Subcutaneous abdominal adipose tissue (tissue), 5 donors: ENCODE data around the gene ACSL3.

Experiments used
- H3K27ac ChIP-seq: one replicate; pipeline ENCODE4 v1.7.0; 2013; ENCODE audit warnings: low read depth, mild to moderate bottlenecking, inconsistent platforms, low read length, moderate library complexity
- H3K27me3 ChIP-seq, 5 donors: one replicate each; pipeline ENCODE4 v1.7.0; 2013; ENCODE audit warnings: low read length in 5 of 5, inconsistent platforms in 1 of 5; ENCODE audit not compliant: control insufficient read depth in 5 of 5, insufficient read depth in 4 of 5
- H3K36me3 ChIP-seq, 5 donors: one replicate each; pipeline ENCODE4 v1.7.0; 2013; ENCODE audit warnings: low read length in 5 of 5; ENCODE audit not compliant: control insufficient read depth in 5 of 5, insufficient read depth in 5 of 5
- H3K4me1 ChIP-seq, 5 donors: one replicate each; pipeline ENCODE4 v1.7.0; 2013; ENCODE audit warnings: low read length in 5 of 5, mild to moderate bottlenecking in 3 of 5, moderate library complexity in 1 of 5; ENCODE audit not compliant: control insufficient read depth in 5 of 5, insufficient read depth in 5 of 5
- H3K4me3 ChIP-seq, 5 donors: one replicate each; pipeline ENCODE4 v1.7.0; 2013; ENCODE audit warnings: low read length in 5 of 5, low read depth in 1 of 5
- H3K9ac ChIP-seq, 5 donors: one replicate each; pipeline ENCODE4 v1.7.0; 2013; ENCODE audit warnings: low read length in 5 of 5, mild to moderate bottlenecking in 4 of 5, moderate library complexity in 3 of 5
- H3K9me3 ChIP-seq, 5 donors: one replicate each; pipeline ENCODE4 v1.7.0; 2013; ENCODE audit warnings: low read length in 5 of 5; ENCODE audit not compliant: control insufficient read depth in 5 of 5
- donor health status: healthy.
- donor health status: healthy.
- donor health status: healthy.
- donor health status: healthy.
- donor health status: healthy.

Gene ACSL3

GRCh38 chr2:222920657-222921186 lies 59.9 kb downstream of the ACSL3 start:
- peaks cover 43 to 67% (median 50%) of the 10 kb centered on the region in 5 donors for H3K36me3 ChIP-seq
- H3K4me3 ChIP-seq: no peak overlapping the region
- no peaks in the 10 kb centered on the region for H3K9me3 ChIP-seq
- no peak overlapping the region for H3K9ac ChIP-seq
- no peak overlapping the region for H3K27ac ChIP-seq
- no peaks in the 10 kb centered on the region for H3K27me3 ChIP-seq
- H3K4me1 ChIP-seq: no peaks in the 10 kb centered on the region

GRCh38 chr2:222922019-222922800 lies 61.4 kb downstream of the ACSL3 start:
- no peak overlapping the region for H3K27ac ChIP-seq
- H3K36me3 ChIP-seq: peaks cover 46 to 62% (median 52%) of the 10 kb centered on the region in 5 donors
- H3K27me3 ChIP-seq: no peaks in the 10 kb centered on the region
- no peaks in the 10 kb centered on the region for H3K9me3 ChIP-seq
- H3K4me1 ChIP-seq: no peaks in the 10 kb centered on the region
- H3K4me3 ChIP-seq: no peak overlapping the region
- H3K9ac ChIP-seq: no peak overlapping the region

- Histone ChIP-seq H3K36me3 (peaks cover 41 to 52% (median 42%) of the 10 kb centered on the region in 5 donors), H3K27ac (no peak overlapping the region), H3K4me3 (no peak overlapping the region), H3K9me3 (no peaks in the 10 kb centered on the region), H3K27me3 (no peaks in the 10 kb centered on the region), H3K9ac (no peak overlapping the region), H3K4me1 (no peaks in the 10 kb centered on the region)
These were observed 66.1 kb downstream of the ACSL3 start for GRCh38 chr2:222926915-222927314.

GRCh38 chr2:222927600-222927999 lies 66.8 kb downstream of the ACSL3 start:
- no peaks in the 10 kb centered on the region for H3K27me3 ChIP-seq
- no peak overlapping the region for H3K4me3 ChIP-seq
- H3K4me1 ChIP-seq: no peaks in the 10 kb centered on the region
- no peak overlapping the region for H3K27ac ChIP-seq
- no peak overlapping the region for H3K9ac ChIP-seq
- peaks cover 37 to 49% (median 40%) of the 10 kb centered on the region in 5 donors for H3K36me3 ChIP-seq
- no peaks in the 10 kb centered on the region for H3K9me3 ChIP-seq

GRCh38 chr2:222928335-222928734 lies 67.5 kb downstream of the ACSL3 start:
- Histone ChIP-seq H3K4me1 (no peaks in the 10 kb centered on the region), H3K9me3 (no peaks in the 10 kb centered on the region), H3K27me3 (no peaks in the 10 kb centered on the region), H3K27ac (no peak overlapping the region), H3K9ac (no peak overlapping the region), H3K4me3 (no peak overlapping the region), H3K36me3 (peaks cover 34 to 46% (median 38%) of the 10 kb centered on the region in 5 donors)

GRCh38 chr2:222930862-222931261 lies 70.0 kb downstream of the ACSL3 start:
- H3K36me3 ChIP-seq: peaks cover 42 to 55% (median 52%) of the 10 kb centered on the region in 5 donors

GRCh38 chr2:222931659-222932058 lies 70.8 kb downstream of the ACSL3 start:
- no peaks in the 10 kb centered on the region for H3K27me3 ChIP-seq
- H3K4me3 ChIP-seq: no peak overlapping the region
- no peak overlapping the region for H3K27ac ChIP-seq
- H3K9ac ChIP-seq: no peak overlapping the region
- no peaks in the 10 kb centered on the region for H3K4me1 ChIP-seq
- peaks cover 0 to under 1% (median 0%) of the 10 kb centered on the region in 5 donors for H3K9me3 ChIP-seq
- peaks cover 40 to 59% (median 55%) of the 10 kb centered on the region in 5 donors for H3K36me3 ChIP-seq

More at GRCh38 chr2:222930862-222931261, 70.0 kb downstream of the ACSL3 start:
- H3K27ac ChIP-seq: no peak overlapping the region
- no peak overlapping the region for H3K4me3 ChIP-seq
- H3K9ac ChIP-seq: no peak overlapping the region
- H3K4me1 ChIP-seq: no peaks in the 10 kb centered on the region
- no peaks in the 10 kb centered on the region for H3K9me3 ChIP-seq
- H3K27me3 ChIP-seq: no peaks in the 10 kb centered on the region

- no peaks in the 10 kb centered on the region for H3K27me3 ChIP-seq
- H3K27ac ChIP-seq: no peak overlapping the region
- H3K36me3 ChIP-seq: peaks cover 44 to 54% (median 54%) of the 10 kb centered on the region in 5 donors
- no peaks in the 10 kb centered on the region for H3K4me1 ChIP-seq
- peaks cover under 1 to 7% (median 4%) of the 10 kb centered on the region in 5 donors for H3K9me3 ChIP-seq
- no peak overlapping the region for H3K4me3 ChIP-seq
- no peak overlapping the region for H3K9ac ChIP-seq
These were observed 72.6 kb downstream of the ACSL3 start for GRCh38 chr2:222933458-222933857.

- H3K4me3 ChIP-seq: no peak overlapping the region
- peaks cover 4 to 12% (median 6%) of the 10 kb centered on the region in 5 donors for H3K9me3 ChIP-seq
- peaks cover 51 to 61% (median 59%) of the 10 kb centered on the region in 5 donors for H3K36me3 ChIP-seq
- H3K9ac ChIP-seq: no peak overlapping the region
- H3K4me1 ChIP-seq: no peaks in the 10 kb centered on the region
- no peaks in the 10 kb centered on the region for H3K27me3 ChIP-seq
- H3K27ac ChIP-seq: no peak overlapping the region
These were observed 75.0 kb downstream of the ACSL3 start for GRCh38 chr2:222935688-222936298.

GRCh38 chr2:222936705-222937104 lies 75.9 kb downstream of the ACSL3 start:
- Histone ChIP-seq H3K4me1 (no peaks in the 10 kb centered on the region), H3K9ac (no peak overlapping the region), H3K27ac (no peak overlapping the region), H3K36me3 (peaks cover 47 to 56% (median 55%) of the 10 kb centered on the region in 5 donors), H3K27me3 (no peaks in the 10 kb centered on the region), H3K9me3 (peaks cover 4 to 12% (median 6%) of the 10 kb centered on the region in 5 donors), H3K4me3 (no peak overlapping the region)
